ENCODE measurements around the gene KRTAP5-7.

The KRTAP5-7 gene

DNA sequence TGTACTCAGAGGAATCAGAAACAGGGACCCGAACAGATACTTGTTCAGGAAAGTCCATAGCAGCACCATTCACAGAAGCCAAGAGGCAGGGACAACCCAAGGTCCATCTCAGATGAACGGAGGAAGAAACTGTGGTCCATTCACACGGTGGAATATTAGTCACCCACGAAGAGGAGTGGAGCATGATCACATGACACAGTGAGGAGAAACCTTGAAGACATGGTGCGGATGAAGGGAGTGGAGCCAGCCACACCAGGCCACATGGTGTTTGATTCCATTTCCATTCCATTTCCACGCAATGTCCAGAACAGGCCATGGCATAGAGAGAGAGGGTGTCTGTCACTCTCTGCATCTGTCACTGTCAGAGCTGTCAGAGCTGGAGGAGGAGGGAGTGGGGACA is 43.4 kb upstream of the KRTAP5-7 start:
- peaks cover 49% of the 10 kb centered on the region for H3K36me3 ChIP-seq (ENCODE audit: insufficient read depth, low read length)

DNA sequence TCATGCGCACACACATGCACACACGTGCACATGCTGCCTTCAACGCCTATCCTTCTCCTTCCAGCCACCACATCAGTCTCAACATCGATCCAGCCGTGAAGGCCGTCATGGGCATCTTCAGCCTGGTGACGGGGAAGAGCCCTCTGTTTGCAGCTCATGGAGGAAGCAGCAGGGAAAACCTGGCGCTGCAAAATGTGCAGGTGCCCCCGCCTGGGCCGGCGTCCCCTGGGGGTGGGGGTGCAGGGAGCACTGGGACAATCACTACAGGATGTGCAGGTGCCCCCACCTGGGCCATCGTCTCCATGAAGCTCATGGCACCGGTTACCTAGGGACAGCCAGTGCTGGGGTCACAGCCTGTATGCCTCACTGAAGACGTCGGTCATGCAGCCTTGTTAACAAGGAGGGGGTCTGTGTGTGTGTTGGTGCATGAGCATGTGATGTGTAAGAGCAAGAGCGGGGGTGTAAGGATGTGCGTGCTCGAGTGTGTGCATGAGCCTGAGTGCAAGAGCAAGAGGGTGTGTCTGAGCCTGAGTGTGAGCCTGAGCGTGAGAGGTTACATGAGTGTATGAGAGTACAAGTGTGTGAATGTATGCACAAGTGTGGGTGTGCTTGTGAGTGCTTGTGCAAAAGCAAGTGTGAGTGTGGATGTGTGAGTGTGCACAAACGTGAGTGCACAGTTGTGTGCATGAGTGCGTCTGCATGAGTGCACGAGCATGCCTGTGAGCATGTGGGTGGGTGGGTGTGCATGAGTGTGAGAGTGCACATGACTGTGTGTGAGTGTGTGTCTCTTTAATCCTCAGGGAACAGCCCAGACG is 42.6 kb upstream of the KRTAP5-7 start:
- H3K27me3 ChIP-seq (ENCODE audit: insufficient read depth, low read length), result no peaks in the 10 kb centered on the region
- H3K9ac ChIP-seq (ENCODE audit: low read length), result no peak overlapping the region
- no peaks in the 10 kb centered on the region for H3K9me2 ChIP-seq (ENCODE audit: low read depth, low read length)
- no peaks in the 10 kb centered on the region for H3F3A ChIP-seq (ENCODE audit: insufficient read depth, low read length)
- H3K36me3 ChIP-seq (ENCODE audit: insufficient read depth, low read length), result peaks cover 46% of the 10 kb centered on the region
- TF ChIP-seq, protein P1, sequence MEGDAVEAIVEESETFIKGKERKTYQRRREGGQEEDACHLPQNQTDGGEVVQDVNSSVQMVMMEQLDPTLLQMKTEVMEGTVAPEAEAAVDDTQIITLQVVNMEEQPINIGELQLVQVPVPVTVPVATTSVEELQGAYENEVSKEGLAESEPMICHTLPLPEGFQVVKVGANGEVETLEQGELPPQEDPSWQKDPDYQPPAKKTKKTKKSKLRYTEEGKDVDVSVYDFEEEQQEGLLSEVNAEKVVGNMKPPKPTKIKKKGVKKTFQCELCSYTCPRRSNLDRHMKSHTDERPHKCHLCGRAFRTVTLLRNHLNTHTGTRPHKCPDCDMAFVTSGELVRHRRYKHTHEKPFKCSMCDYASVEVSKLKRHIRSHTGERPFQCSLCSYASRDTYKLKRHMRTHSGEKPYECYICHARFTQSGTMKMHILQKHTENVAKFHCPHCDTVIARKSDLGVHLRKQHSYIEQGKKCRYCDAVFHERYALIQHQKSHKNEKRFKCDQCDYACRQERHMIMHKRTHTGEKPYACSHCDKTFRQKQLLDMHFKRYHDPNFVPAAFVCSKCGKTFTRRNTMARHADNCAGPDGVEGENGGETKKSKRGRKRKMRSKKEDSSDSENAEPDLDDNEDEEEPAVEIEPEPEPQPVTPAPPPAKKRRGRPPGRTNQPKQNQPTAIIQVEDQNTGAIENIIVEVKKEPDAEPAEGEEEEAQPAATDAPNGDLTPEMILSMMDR (IDR thresholded peaks at IDR 0.05; ENCODE audit: low read length), result no peak
- TF ChIP-seq EZH2 (IDR thresholded peaks at IDR 0.05; ENCODE audit: borderline replicate concordance, low read length), result no peak
- no peak overlapping the region for H3K4me3 ChIP-seq (ENCODE audit: low read depth, low read length, poor library complexity, severe bottlenecking)
- no peaks in the 10 kb centered on the region for H3K4me1 ChIP-seq (ENCODE audit: insufficient read depth, low read length, severe bottlenecking)
- H3K79me2 ChIP-seq (ENCODE audit: insufficient read depth, low read length), result no peaks in the 10 kb centered on the region
- no peak overlapping the region for H2AFZ ChIP-seq (ENCODE audit: low read length)
- no peak overlapping the region for H3K4me2 ChIP-seq (ENCODE audit: low read length)
- no peaks in the 10 kb centered on the region for H4K20me1 ChIP-seq (ENCODE audit: insufficient read depth, low read length)
- H3K27ac ChIP-seq (ENCODE audit: low read depth, low read length, poor library complexity, severe bottlenecking), result no peak overlapping the region
- H3K9me3 ChIP-seq (ENCODE audit: low read length), result no peaks in the 10 kb centered on the region

More for the DNA sequence above, 43.4 kb upstream of the KRTAP5-7 start:
- H3K27ac ChIP-seq (ENCODE audit: low read depth, low read length, poor library complexity, severe bottlenecking), result no peak overlapping the region
- no peak overlapping the region for H3K9ac ChIP-seq (ENCODE audit: low read length)
- H3K4me2 ChIP-seq (ENCODE audit: low read length), result no peak overlapping the region
- no peaks in the 10 kb centered on the region for H3K27me3 ChIP-seq (ENCODE audit: insufficient read depth, low read length)
- no peaks in the 10 kb centered on the region for H4K20me1 ChIP-seq (ENCODE audit: insufficient read depth, low read length)
- no peak overlapping the region for H2AFZ ChIP-seq (ENCODE audit: low read length)
- no peaks in the 10 kb centered on the region for H3F3A ChIP-seq (ENCODE audit: insufficient read depth, low read length)
- no peaks in the 10 kb centered on the region for H3K79me2 ChIP-seq (ENCODE audit: insufficient read depth, low read length)
- no peaks in the 10 kb centered on the region for H3K9me3 ChIP-seq (ENCODE audit: low read length)
- TF ChIP-seq, protein P1 (IDR thresholded peaks at IDR 0.05; ENCODE audit: low read length), result no peak
- no peak for TF ChIP-seq EZH2 (IDR thresholded peaks at IDR 0.05; ENCODE audit: borderline replicate concordance, low read length)
- no peak overlapping the region for H3K4me3 ChIP-seq (ENCODE audit: low read depth, low read length, poor library complexity, severe bottlenecking)
- H3K9me2 ChIP-seq (ENCODE audit: low read depth, low read length), result no peaks in the 10 kb centered on the region
- H3K4me1 ChIP-seq (ENCODE audit: insufficient read depth, low read length, severe bottlenecking), result no peaks in the 10 kb centered on the region

DNA sequence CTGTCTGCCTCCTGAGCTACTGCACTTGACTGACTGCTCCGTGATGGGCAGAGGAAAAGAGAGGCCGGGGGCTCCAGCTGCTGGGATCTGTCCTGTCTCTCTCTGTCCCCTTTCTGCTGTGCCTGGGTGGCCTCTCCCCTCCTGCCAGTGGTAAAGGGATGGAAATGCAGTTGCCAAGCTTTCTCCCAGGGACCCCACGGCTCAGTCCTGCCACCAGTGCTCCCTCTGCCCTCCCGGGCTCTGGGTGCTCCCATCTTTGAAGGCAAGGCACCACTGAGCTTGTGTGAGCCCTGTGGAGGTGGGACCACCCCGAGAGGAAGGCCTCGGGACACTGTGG is 42.0 kb upstream of the KRTAP5-7 start:
- Histone ChIP-seq H3K9ac (ENCODE audit: low read length) (no peak overlapping the region), H3K36me3 (ENCODE audit: insufficient read depth, low read length) (peaks cover 40% of the 10 kb centered on the region), H3K4me2 (ENCODE audit: low read length) (no peak overlapping the region), H3K9me2 (ENCODE audit: low read depth, low read length) (no peaks in the 10 kb centered on the region), H3K27ac (ENCODE audit: low read depth, low read length, poor library complexity, severe bottlenecking) (no peak overlapping the region), H4K20me1 (ENCODE audit: insufficient read depth, low read length) (no peaks in the 10 kb centered on the region), H3K79me2 (ENCODE audit: insufficient read depth, low read length) (no peaks in the 10 kb centered on the region), H2AFZ (ENCODE audit: low read length) (no peak overlapping the region), H3K9me3 (ENCODE audit: low read length) (no peaks in the 10 kb centered on the region), H3F3A (ENCODE audit: insufficient read depth, low read length) (no peaks in the 10 kb centered on the region), H3K4me3 (ENCODE audit: low read depth, low read length, poor library complexity, severe bottlenecking) (no peak overlapping the region), H3K4me1 (ENCODE audit: insufficient read depth, low read length, severe bottlenecking) (no peaks in the 10 kb centered on the region), H3K27me3 (ENCODE audit: insufficient read depth, low read length) (no peaks in the 10 kb centered on the region)
- TF ChIP-seq EZH2 (IDR thresholded peaks at IDR 0.05; ENCODE audit: borderline replicate concordance, low read length), result no peak
- TF ChIP-seq, protein P1 (IDR thresholded peaks at IDR 0.05; ENCODE audit: low read length), result no peak

Measured in OCI-LY1 (cell line).